Stimulated activated CD4-positive, alpha-beta T cell treated with anti-CD3 and anti-CD28 coated beads, Interleukin-4, amount 100 ng/mL, for 24 hours (primary cell): ENCODE measurements around the gene SMG1.
"Not testable (repeated sequence)": the region's sequence is repeated elsewhere in the genome, so short reads cannot be mapped to it uniquely, and the experiment has no call there.

Experiments used
- DNase-seq: peaks from one replicate; pipeline ENCODE4 v3.0.0-alpha.2; 2020

The SMG1 gene

GRCh38 chr16:18925986-18926865, at the start of gene SMG1:
Gene SMG1 (minus strand): TSS chr16:18926408. CDS start chr16:18926041, 367 bp downstream.
- peak; percentile 91 for DNase-seq

GRCh38 chr16:18975109-18975508, 48.9 kb upstream of the SMG1 start:
- no peak for DNase-seq

GRCh38 chr16:18969855-18970240, 43.6 kb upstream of the SMG1 start:
- DNase-seq = no peak

- DNase-seq = peak; percentile 81
Measured at GRCh38 chr16:18969050-18969854, 43.0 kb upstream of the SMG1 start.

GRCh38 chr16:18966791-18967190, 40.6 kb upstream of the SMG1 start:
- no peak for DNase-seq

- DNase-seq = no peak
Measured at GRCh38 chr16:18965555-18965954, 39.3 kb upstream of the SMG1 start.

GRCh38 chr16:18959031-18959505, 32.9 kb upstream of the SMG1 start:
- DNase-seq = no peak

GRCh38 chr16:18958621-18959029, 32.4 kb upstream of the SMG1 start:
- DNase-seq = no peak

- not testable (repeated sequence) for DNase-seq
Measured at GRCh38 chr16:18956658-18957241, 30.5 kb upstream of the SMG1 start.

GRCh38 chr16:18955874-18956580, 29.8 kb upstream of the SMG1 start:
- DNase-seq = peak; percentile 8

GRCh38 chr16:18953547-18953946, 27.3 kb upstream of the SMG1 start:
- DNase-seq = no peak

- no peak for DNase-seq
Measured at GRCh38 chr16:18950469-18951185, 24.4 kb upstream of the SMG1 start.

- DNase-seq = no peak
Measured at GRCh38 chr16:18948372-18949020, 22.3 kb upstream of the SMG1 start.

- no peak for DNase-seq
Measured at GRCh38 chr16:18945233-18945632, 19.0 kb upstream of the SMG1 start.

- no peak for DNase-seq
Measured at GRCh38 chr16:18943414-18943813, 17.2 kb upstream of the SMG1 start.

- DNase-seq = no peak
Measured at GRCh38 chr16:18942061-18942460, 15.9 kb upstream of the SMG1 start.

GRCh38 chr16:18941471-18941870, 15.3 kb upstream of the SMG1 start:
- no peak for DNase-seq

GRCh38 chr16:18938986-18939385, 12.8 kb upstream of the SMG1 start:
- DNase-seq = no peak

GRCh38 chr16:18937390-18937789, 11.2 kb upstream of the SMG1 start:
- DNase-seq = no peak

GRCh38 chr16:18936727-18937340, 10.6 kb upstream of the SMG1 start:
- no peak for DNase-seq

GRCh38 chr16:18933501-18933900, 7.3 kb upstream of the SMG1 start:
- DNase-seq = no peak
